GM13976 (cell line): ENCODE results near the gene AMIGO1.

Source experiments
- DNase-seq: peaks from one replicate; pipeline ENCODE4 v3.0.0; 2012; ENCODE audit warnings: low spot score
- in situ Hi-C: fragments of 300-500 bp; cut with MboI; formaldehyde crosslinking; loops from one replicate; pipeline ENCODE4 v1.12.0; 2022; ENCODE audit warnings: low sequenced_read_pairs, mixed read lengths, inconsistent platforms; ENCODE audit not compliant: unreplicated experiment
- TF ChIP-seq, protein P1 (sequence below): IDR thresholded peaks from 2 replicates; pipeline ENCODE4 v1.5.1; 2012; ENCODE audit warnings: borderline replicate concordance, mild to moderate bottlenecking; ENCODE audit not compliant: insufficient read depth; ENCODE audit errors: extremely low read depth, missing control alignments, control extremely low read depth

Gene AMIGO1

DNA sequence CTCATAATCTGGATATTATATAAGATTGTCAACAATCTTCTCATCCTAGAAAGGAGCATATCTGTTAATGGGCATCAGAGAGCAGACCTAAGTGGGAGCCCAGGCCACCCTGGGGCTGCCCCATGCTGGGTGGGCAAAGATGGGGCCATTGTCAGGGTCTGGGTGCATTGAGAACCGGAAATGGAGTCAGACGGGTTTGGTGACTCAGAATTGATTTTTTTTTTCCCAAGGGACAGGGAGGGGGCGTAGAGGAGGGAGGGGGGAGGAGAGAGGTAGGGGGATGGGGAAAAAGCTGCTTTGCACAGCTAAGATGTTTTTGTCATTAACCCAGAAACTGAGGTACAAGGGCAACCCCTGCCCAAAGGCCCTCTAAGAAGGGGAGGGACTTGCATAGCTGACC, 24.5 kb downstream of the AMIGO1 start:
- in situ Hi-C loops = no loop called here
- TF ChIP-seq, protein P1, sequence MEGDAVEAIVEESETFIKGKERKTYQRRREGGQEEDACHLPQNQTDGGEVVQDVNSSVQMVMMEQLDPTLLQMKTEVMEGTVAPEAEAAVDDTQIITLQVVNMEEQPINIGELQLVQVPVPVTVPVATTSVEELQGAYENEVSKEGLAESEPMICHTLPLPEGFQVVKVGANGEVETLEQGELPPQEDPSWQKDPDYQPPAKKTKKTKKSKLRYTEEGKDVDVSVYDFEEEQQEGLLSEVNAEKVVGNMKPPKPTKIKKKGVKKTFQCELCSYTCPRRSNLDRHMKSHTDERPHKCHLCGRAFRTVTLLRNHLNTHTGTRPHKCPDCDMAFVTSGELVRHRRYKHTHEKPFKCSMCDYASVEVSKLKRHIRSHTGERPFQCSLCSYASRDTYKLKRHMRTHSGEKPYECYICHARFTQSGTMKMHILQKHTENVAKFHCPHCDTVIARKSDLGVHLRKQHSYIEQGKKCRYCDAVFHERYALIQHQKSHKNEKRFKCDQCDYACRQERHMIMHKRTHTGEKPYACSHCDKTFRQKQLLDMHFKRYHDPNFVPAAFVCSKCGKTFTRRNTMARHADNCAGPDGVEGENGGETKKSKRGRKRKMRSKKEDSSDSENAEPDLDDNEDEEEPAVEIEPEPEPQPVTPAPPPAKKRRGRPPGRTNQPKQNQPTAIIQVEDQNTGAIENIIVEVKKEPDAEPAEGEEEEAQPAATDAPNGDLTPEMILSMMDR = no peak

DNA sequence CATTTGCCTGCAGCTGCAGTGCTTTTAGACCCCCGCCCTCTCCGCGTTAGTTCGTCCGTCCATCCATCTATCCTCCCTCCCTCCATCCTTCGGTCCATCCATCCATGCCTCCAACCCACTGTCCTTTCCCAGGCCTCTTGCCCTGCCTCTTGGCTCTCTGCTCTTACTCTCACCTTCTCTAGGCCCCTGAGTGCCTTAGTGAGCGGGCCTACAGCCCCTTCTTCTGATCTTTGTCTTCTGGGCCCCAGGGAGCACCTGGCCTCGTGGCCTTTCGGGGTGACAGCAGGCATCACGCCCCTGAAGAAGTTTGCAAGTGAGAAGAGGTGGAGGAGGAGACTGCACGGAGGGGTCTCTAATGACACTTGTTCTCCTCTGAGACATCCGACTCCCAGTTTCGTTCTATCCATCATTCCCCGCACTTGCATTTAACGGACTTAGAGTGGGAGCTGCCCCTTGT, 25.0 kb downstream of the AMIGO1 start:
- DNase-seq = no peak
- in situ Hi-C loops = no loop called here
- TF ChIP-seq, protein P1 = no peak

More for the DNA sequence above, 24.5 kb downstream of the AMIGO1 start:
- no peak for DNase-seq

DNA sequence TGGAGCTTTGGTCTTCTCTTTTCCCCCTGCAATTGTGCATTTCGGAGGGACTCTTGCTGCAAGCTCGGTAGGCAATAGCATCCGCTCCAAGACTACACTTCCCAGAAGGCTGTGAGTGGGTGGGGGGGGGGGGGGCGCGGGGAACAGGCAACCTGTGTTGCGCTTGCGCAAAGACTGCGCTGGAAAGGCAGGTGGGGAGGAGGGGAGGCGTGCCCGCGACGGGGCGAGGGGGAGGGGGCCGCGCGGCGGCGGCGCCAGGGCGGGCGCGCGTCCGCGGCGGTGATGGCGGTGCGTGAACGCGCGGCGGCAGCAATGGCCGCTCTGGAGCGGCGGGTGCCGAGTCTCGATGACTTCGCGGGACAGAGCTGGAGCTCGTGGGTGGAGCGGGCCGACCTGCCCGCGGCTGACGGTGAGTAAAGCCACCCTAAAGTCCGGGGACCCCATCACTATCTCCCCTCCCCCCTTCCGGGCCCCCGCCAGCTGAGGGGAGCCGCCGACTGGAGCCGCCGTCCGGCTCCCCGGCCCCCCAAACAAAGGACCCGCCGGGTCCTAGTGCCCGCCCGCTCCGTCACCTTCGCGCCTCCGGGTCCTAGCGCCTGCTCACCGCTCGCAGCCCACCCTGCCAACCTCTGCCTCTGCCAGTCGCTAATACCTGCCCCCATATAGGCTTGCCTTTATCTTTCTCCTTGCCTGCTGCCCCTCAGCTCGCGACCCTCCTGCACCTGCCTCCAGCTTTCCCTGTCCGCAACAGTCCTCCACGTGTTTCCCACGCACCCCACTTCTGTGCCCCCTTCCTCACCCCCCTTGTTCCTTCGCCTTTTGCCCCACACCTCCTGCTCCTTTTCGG, 25.6 kb downstream of the AMIGO1 start, which contains the start of gene ATXN7L2:
Gene ATXN7L2 (plus strand): TSS at position 234 of the 847 bp plus-strand sequence. CDS start 49 bp downstream, at position 283.
- peak; percentile 99 for DNase-seq
- in situ Hi-C loops = no loop called here
- TF ChIP-seq, protein P1 = no peak

DNA sequence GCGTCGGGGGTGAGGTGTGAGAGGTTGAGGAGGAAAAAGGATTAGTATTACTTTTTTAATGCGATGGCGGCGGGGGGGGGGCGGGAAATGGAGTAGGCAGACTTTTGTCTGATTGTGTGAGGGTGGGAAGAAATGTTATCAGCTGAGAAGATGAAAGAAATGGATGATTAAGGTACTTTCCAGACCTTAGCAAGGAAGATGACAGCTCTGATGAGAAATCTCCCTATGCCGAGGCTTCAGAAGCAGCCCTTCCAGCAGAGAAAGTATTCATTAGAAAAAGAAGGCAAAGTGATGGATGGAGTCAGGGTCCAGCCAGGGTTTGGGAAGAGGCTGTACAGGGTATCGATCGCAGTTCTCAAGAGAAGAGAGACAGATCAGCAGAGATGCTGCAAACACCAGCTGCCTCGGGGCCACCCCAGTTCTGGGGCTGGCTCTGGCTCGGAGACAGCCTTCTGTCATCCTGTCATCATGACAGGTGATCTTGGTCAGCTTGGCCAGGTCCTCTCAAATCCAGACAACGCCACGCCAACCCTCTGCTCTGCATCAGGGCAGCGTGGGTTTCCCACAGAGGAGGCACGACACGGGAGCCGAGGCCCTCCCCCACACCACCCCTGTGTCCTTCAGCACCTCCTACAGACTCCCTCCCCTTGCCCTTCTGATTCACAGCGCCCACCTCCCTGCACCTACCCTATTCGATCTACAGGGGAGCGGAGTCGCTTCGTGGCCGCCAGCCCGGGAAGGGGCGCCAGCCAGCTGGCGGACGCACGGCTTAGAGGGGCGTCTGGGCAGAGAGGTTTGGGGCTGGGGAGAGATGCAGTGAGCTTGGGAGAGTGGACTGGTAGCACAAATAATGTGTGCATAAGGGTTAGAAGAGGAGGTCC, 26.5 kb downstream of the AMIGO1 start:
- DNase-seq = peak; percentile 41
- TF ChIP-seq, protein P1 = no peak
- in situ Hi-C loops = no loop called here

DNA sequence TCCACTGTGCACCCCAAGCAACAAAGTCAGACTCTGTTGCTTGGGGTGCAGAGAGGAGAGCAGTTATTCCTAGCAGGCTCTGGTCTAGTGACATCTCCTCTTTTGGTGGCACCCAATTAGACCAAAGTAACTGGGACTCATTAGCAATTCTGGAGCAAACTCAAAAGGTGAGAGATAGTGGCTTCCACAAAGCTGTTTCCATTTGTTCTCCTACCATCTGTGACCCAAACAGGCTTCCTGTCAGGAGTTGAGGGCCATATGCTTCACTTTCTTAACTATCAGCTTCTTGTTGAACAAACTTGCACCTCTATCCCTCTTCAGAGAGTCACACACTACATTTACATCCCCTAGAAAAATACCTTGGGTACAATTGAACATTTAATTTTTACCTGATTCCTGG, 27.3 kb downstream of the AMIGO1 start:
- TF ChIP-seq, protein P1 = no peak
- DNase-seq = no peak
- in situ Hi-C loops = no loop called here

DNA sequence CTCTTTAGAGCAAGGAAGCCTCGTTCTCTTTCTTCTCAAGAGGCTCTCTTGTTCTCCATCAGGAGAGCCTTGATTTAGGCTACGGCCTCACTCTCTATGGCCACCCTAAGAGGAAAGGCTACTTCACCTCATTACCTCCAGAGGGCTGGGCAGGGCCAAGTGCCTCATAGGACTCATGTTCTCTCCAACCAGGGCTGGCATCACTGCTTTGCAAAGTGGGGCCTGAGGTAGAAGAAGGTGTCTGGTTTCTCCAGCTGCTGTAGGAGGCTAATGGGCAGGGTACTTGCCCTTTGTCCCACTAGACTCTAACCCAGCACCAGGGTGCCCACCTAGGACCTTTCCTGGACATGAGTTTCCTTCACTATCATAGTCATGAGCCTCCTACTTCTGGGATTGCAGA, 27.9 kb downstream of the AMIGO1 start:
- in situ Hi-C loops = no loop called here
- DNase-seq = no peak
- TF ChIP-seq, protein P1 = no peak
